NCI-H510A treated with DMSO at 0.1 percent for 48 hours (cell line): ENCODE results near the gene PKN1.

Source experiments
- DNase-seq: peaks from one replicate; lab custom pipeline; 2025; lab: John Stamatoyannopoulos, UW

Gene PKN1

DNA sequence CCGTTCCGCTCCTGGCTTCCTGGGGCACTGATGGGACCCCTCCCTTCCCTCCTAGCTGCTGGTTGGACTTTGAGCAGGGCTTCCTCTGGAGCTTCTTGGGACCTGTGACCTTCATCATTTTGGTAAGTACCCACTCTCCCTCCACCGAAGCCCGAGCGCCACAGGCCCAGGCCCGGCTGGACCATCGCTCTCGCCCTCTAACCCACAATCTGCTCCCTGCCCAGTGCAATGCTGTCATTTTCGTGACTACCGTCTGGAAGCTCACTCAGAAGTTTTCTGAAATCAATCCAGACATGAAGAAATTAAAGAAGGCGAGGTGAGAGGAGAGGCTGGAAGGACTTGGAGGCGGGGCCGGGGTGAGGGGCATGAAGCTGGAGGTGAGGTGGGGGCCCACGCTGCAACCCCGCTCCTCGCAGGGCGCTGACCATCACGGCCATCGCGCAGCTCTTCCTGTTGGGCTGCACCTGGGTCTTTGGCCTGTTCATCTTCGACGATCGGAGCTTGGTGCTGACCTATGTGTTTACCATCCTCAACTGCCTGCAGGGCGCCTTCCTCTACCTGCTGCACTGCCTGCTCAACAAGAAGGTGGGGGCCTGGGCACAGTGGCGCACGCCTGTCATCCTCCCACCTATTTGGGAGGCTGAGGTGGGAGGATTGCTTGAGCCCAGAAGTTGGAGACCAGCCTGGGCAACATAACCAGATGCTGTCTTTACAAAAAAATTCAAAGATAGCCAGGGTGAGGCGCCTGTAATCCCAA is 26.3 kb upstream of the PKN1 start:
- DNase-seq, result no peak

DNA sequence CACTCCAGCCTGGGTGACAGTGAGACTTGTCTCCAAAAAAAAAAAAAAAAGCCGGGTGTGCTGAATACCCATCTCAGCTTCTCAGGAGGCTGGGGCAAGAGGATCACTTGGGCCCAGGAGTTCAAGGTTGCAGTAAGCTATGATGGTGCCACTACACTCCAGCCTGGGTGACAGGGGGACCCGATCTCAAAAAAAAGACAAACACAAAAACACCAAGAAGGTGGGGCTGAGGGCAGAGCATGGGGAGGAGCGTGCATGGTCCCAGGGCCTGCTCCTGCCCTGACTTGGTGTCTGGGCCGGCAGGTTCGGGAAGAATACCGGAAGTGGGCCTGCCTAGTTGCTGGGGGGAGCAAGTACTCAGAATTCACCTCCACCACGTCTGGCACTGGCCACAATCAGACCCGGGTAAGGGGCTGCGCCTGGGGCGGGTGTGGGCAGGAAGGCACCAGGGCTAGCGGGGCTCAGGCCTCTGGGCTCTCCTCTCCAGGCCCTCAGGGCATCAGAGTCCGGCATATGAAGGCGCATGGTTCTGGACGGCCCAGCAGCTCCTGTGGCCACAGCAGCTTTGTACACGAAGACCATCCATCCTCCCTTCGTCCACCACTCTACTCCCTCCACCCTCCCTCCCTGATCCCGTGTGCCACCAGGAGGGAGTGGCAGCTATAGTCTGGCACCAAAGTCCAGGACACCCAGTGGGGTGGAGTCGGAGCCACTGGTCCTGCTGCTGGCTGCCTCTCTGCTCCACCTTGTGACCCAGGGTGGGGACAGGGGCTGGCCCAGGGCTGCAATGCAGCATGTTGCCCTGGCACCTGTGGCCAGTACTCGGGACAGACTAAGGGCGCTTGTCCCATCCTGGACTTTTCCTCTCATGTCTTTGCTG is 25.3 kb upstream of the PKN1 start:
- no peak for DNase-seq

DNA sequence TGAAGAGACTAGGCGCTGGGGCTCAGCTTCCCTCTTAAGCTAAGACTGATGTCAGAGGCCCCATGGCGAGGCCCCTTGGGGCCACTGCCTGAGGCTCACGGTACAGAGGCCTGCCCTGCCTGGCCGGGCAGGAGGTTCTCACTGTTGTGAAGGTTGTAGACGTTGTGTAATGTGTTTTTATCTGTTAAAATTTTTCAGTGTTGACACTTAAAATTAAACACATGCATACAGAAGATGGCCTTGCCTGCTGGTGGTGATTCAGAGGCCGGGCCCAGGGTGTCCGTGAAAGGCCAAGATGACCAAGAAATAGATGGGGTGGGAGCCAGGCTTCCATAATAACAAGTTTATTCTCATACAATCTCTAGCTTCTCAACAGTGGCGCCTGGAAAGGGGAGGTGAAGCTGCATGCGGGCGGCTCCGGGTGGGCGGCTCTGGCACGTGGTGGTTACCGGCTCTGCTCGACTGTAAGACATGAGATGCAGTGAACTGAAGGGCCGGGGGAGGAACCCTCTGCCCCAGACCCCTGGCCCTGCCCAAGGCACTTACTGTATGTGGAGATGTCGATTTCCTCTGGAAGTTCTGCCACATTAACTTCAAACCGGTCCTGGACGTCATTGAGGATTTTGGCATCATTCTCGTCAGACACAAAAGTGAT is 24.5 kb upstream of the PKN1 start:
- DNase-seq, result no peak

DNA sequence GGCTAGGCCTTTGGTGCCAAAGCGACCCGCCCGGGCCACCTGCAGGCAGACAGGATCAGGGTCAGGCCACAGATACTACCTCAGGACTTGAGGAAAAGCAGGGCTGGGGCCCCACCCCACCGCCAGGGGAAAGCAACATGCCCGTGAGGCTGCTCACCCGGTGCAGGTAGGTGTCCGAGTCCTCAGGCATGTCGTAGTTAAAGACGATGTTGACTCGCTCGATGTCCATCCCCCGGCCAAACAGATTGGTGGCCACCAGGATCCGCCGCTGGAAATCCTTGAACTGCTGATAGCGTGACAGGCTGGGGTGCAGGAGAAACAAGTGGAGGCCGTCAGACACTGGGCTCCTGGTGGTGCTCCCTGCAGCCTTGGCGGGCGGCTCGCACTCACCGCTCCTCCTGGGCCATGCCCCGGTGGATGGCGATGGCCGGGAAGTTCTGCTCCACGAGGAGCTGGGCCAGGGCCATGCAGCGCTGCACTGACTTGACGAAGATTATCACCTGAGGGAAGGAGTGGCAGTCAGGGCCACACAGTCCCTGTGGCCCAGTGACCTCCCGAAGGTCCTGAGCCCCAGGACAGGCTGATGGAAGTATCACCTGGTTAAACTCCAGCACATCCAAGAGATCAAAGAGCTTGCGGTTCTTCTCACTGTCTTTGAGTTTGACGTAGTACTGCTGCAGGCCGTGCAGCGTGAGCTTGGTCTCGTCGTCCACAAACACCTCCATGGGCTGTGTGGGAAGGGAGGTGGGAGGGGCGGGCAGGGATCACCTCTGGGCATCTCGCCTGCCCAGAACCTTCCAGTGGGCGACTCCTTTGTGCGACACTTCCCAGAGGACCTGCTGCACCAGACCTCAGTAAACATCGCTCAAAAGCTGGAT is 23.7 kb upstream of the PKN1 start:
- no peak for DNase-seq

DNA sequence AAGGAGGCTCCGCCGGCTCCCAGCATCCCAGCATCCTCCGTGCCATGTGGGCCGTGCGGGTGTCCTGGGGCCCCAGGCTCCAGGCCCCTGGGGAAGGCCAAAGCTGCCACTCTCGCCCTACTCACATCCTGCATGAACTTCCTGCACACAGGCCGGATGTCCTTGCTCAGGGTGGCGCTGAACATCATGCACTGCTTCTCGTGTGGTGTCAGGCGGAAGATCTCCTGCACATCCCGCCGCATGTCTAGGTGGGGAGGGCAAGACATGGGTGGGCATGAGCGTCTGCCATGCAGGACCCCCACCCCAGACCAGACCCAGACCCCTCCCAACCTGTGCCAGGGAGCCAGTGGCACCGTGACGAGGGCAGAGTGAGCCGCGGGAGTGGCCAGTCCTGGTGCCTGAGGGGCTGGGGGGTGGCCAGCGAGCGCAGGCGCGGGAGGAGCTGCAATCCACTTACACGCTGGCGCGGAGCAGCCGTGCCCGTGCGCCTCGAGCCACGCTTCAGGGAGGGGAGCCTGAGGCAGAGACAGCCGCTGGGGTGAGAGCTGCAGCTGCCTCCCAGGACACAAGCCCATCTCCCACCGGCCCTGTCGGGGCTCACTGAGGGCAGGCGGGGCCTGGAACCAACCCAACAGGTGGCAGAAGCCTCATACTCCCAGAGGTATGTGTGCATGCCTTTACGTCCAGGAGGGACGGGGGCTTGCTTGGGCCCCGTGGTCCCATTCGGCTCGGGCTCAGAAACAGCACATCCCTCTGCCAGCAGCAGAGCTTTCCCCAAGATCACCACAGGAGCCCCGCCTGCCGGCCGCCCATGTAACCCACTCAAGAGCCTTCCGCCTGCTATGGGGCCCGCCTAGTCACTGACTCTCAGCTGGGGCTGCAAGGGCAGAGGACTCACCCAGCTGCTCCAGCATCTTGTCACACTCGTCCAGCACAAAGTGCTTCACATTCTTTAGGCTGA is 22.7 kb upstream of the PKN1 start:
- DNase-seq, result no peak

DNA sequence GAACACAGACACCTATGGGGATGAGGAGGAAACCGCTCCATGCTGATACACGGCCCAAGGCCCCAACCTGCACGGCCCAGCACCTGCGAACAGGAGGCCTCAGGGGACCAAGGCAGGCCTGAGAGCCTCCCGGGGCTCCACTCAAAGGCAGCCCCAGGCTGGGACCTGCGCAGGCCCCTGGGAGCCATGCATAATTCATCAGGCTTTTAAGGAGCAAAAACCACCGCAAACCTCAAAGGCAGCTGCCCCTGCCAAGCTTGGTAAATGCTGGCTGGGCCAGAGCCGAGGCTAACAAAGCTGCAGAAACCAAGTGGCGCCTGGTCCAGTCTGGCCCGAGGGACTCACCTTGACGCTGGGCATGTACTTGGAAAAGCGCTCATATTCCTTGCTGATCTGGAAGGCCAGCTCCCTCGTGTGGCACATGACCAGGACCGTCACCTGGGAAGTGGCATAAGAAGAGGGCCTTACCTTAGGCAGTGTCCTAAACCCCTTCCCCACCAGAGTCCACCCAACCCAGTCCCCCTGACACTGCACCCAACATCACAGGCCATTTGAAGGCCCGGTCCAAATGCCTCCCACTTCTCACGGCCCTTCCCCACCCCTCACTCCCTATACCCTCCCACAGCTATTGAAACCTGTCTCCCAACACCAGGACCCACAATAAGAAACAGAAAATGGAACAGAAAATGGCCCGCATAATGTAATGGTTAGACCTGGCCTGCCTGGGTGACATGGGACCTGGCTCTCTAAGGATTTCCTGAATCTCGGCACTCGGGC is 21.8 kb upstream of the PKN1 start:
- DNase-seq, result no peak

DNA sequence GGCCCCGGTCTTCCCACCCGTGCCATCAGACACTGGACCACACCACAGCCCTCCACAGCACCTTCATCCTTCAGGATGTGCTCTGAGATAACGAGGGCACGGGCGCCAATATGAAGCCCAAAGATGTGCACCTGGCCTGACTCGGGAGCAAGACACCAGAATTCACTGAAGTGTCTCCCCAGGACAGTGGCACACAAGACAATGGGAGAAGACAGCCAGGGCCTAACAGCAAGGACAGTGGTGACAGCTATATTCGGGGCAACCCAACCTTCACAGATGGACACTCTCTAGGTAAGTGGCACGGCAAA is 21.2 kb upstream of the PKN1 start:
- no peak for DNase-seq

DNA sequence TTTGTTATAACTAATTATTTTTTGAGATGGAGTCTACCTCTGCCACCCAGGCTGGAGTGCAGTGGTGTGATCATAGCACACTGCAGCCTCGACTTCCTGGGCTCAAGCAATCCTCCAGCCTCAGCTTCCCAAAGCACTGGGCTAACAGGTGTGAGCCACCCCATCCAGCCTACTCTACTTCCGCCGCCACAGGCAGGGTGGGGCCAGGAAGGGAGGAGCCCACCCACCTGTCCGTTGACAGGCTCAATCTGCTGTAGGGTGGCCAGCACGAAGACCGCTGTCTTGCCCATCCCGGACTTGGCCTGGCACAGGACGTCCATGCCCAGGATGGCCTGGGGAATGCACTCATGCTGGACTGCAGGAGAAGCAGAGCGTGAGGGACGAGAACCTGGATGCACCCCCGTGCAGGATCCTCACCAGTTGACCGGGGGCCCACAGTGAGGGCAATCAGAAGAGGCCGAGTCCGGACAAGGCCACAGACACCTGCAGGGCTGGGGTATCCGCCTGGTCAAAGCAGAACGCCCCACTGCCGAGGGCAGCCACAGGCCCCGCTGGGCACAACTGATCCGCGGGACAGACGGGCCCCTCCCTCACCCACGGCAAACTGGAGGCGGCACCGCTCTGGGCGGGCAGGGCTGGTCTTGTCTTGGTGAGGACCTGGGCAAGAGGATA is 20.6 kb upstream of the PKN1 start:
- DNase-seq, result no peak

DNA sequence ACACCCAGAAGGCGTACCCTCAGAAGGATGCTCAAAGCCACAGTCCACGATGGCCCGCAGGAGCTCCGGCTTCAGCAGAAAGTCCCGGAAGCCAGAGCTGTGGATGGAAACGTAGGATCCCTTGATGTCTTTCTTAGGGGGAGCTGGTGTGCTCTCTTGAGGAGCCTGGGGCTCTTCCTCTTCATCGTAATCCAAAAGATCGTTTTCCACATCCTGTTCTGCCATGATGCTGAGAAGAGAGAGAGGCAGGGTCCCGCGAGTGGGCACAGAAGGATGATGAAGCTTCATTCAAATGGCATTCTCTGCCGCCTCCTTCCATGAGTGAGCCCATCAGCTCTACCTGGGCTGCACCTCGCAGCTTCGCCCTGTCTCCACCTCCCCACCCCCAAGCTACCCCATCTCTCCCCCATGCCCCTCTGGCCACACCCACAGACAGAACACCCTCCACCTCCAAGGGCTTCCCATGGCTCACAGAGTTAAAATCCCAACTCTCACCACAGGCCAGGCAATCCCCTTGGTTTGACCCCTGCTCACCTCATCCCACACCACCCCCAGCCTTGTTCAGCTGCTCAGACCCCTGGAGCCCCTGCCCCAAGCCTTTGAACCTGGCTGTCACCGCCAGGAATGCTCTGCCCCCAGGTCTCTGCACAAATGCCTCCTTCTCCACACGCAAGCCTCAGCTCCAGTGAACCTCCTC is 20.0 kb upstream of the PKN1 start:
- no peak for DNase-seq

DNA sequence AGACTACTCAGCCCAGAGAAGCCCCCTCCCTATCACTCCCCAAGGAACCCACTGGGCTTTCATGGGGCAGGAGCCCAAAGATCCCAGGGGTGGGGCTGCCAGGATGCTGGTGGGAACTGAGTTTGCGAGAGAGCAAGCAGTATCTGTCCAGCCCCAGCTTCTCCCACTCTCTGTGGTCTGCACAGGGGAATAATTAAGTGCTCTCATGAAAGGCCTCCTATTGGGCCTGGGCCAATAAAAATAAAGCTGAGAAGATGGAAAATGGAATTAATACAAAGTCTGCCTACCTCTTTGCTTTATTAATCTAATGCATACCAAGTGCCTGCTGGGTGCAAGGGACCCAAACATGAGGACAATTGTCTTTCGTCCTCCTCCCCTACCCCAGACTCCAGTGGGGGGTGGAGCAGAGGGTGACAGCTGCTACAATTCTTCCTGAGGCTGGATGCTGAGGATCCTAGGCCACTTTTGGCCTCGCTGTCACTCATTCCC is 19.4 kb upstream of the PKN1 start:
- DNase-seq, result no peak

DNA sequence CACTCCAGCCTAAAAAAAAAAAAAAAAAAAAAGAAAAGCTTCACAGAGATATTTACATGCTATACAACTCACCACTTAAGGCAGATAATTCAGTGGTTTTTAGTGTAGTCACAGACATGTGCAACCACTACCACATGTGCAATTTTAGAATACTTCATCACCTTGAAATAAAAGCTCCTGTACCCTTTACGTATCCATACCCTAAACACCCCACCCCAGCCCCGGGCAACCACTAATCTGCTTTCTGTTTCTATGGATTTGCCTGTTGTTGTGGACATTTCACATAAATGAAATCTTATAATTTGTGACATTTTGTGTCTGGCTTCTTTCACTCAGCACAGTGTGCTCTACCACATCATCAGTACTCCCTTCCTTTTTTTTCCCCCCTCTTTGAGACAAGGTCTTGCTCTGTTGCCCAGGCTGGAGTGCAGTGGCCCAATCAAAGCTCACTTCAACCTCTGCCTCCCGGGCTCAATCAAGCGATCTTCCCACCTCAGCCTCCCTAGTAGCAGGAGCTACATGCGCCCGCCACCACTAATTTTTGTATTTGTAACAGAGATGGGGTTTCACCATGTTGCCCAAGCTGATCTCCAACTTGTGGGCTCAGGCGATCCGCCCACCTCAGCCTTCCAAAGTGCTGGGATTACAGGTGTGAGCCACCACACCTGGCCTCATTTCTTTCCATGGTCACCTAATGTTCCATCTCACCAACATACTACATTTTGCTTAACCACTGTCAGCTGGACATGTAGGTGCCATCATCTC is 18.0 kb upstream of the PKN1 start:
- DNase-seq, result no peak

DNA sequence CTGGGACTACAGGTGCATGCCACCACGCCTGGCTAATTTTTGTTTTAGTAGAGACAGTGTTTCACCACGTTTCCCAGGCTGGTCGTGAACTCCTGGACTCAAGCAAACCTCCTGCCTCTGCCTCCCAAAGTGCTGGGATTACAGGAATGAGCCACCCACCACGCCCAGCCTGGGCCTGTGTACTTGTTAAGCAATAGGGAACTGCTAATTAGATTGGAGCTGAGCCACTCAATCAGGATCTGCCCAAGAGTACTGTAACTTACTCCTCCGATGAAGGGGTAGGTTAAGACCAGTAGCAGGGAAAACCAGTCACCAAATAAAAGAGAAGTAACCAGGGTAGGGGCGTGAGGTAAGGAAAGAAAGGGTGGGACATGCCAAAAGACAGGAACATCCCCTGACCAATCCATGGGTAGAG is 16.3 kb upstream of the PKN1 start:
- DNase-seq, result no peak

DNA sequence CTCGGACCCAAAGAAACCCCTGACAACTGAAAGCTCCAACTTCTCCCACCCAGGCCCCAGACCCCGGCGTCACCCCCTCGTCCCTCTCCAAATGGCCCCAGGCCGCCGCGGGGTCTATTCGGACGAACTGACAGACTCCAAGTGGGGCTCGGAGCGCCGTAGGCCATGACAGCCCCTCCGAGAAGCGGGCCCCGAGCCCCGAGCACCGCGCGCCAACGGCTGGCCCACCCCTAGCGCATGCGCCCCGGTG is 14.3 kb upstream of the PKN1 start:
- DNase-seq, result no peak

DNA sequence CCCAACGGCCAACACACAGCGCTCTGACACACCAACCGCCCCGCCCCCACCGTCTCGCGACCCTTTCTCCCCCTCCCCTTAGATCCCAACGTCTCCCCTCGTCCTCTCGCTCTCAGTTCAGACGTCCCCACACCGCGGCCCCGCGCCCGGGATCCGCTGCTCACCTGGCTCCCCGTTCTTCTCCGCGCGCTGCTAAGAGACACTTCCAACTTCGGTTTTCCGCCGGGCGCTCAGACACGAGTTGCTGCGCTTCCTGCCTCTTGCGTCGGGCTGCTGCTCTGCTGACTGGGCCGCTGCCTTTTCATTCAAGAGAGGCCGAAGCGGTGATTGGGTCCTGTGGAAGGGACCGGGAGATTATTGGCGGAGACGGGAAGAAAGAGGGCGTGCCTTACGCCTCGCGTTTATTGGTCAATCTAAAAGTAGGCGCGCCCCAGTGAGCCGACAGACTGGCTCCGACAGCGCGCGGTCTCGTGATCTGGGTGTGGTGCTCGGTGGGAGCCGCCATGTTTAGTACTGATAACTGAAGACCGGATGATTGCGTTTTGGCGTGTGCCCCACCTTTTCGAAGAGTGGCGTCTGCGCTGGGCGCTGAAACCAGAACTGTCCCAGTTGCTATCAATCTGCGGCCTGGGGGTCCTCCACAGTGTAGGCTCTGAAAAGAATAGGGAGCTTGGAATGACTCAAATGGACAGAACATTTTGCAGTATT is 13.8 kb upstream of the PKN1 start, which contains the start of gene DDX39A:
Gene DDX39A, minus strand, starts transcription at position 236 of the 708 bp plus-strand sequence. CDS start 6,121 bp downstream, outside the sequence.
- DNase-seq, result peak; percentile 98

DNA sequence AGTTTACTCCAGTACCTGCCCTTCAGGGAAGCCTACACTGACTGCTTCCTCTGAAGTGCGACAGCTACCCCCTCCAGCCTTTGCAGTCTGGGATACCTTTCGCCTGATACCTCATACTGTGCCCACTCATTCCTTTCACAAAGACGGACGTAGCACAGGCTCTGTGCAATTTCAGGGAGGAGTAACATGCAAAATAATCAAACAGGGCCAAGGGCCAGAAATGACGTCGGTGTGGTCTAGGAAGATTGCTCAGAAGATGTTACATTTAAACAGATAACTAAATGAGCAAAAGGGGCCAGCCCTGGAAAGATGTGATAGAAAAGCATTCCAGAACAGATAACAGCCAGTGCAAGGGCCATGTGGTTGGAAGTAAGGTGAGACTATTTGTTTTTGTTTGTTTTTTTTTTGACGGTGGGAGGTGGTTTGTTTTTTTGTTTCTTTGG is 7.4 kb upstream of the PKN1 start:
- DNase-seq, result no peak

DNA sequence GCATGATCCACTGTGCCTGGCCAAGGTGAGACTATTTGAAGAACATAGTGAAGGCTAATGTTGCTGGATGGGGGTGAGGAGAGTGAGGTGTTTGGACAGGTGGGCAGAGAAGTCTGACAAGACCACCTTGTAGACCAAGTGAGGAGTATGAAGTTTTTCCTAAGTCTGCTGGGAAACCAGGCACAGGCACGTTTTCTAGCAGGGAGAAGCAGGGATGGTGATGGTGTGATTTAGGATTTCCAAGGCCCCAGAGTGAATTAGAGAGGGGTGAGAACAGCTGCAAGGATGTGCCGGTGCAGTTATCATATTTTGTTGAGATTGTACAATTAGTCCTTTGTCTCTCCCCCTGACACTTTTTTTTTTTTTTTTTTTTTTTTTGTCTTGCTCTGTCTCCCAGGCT is 5.6 kb upstream of the PKN1 start:
- DNase-seq, result no peak

DNA sequence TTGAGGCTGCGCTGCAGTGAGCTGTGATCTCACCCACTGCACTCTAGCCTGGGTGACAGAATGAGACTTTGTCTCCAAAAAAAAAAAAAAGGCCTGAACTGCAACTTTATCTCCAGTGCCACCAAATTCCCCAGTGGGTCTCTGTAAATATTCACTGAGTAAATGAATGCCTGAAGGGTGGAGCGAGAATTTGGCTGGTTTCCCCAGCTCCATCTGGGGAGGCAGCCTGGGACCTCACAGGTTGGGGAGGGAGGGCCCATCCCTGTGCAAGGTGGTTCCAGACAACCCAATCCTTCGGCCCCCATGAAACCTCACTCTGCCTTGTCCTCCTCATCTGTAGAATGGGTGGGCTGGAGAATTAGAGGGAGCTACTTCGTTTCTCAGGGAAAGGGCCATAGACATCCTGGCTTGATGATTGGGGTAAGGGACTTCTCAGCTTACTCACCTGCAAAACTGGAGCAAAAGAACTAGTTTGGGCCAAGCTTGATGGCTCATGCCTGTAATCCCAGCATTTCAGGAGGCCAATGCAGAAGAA is 4.2 kb upstream of the PKN1 start:
- no peak for DNase-seq
